NCI-H82 treated with DMSO at 0.1 percent for 48 hours (cell line): ENCODE results near the gene FAM193B.

Experiments used
- DNase-seq: peaks from one replicate; lab custom pipeline; 2025; ENCODE audit not compliant: unreplicated experiment; lab: John Stamatoyannopoulos, UW

The FAM193B gene

DNA sequence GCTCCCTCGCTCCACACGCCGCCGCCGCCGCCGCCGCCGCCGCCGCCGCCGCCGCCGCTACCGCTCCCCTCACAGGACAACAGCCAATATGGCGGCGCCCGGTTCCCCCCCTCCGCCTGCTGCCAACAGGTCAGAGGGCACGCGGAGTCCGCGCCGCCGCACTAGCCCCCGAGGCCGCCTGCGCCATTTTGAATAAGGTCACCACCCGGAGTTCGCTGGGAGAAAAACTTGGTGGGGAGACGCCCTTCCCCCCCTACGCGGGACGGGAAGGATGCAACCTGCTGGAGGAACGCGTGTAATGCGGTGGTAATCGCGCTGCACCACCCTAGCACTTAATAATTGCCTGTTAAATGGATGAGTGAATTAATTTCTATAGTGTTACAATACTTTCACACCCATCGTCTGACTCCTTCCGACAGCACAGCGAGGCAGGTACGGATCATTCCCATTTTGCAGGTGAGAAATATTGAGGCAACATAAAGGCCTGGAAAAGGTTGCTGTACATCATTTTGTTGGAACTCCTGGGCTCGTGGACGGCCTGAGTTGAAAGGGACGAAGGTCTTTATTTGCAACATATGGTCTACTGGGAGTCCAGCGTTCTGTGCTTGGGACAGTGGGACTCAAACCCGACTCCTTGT, at the start of gene FAM193B:
Gene FAM193B, minus strand, starts transcription at position 90 of the 638 bp plus-strand sequence. CDS start 105 bp downstream, outside the sequence.
- DNase-seq: peak; percentile 50

DNA sequence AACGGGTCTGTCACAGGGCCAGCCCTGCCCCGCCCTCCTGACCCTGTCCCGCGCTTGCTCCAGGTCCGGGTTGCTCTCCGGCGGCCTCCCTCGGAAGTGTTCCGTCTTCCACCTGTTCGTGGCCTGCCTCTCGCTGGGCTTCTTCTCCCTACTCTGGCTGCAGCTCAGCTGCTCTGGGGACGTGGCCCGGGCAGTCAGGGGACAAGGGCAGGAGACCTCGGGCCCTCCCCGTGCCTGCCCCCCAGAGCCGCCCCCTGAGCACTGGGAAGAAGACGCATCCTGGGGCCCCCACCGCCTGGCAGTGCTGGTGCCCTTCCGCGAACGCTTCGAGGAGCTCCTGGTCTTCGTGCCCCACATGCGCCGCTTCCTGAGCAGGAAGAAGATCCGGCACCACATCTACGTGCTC, 49.8 kb upstream of the FAM193B start:
- DNase-seq: no peak

DNA sequence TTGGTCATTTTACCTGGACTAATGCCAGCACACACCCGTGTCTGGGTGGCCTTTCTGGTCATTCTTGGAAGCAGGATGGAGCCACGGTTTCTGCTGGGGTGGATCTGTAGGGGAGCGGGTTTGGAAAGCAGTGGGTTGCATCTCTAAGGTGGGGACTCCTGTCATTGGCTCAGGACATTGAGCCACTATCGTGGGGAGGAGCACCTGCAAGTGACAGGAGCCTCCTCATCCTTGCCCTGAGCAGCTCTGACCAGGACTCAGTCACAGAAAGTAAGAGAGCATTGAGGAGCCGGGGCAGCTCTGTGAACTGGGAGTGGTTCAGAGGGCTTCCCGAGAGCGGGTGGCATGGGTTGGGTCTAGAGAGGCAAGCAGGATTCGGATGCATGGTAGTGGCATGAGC, 49.3 kb upstream of the FAM193B start:
- DNase-seq: no peak

DNA sequence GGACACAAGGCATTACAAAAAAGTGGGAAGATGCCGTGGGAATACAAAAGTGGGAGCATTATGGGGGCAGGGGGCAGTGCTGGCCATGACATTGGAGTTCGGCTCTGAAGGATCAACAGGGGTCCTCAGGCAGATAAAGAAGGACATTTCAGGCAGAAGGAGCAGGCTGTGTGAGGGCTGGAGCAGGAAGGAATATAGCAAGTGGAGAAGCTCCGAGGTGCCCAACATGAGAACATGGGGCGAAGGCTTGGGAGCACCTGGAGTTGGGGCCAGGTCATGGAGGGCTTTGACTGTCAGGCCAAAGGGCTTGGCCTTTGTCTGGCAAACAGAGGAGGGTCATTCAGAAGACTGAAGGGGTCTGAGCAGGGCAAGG, 48.1 kb upstream of the FAM193B start:
- no peak for DNase-seq

DNA sequence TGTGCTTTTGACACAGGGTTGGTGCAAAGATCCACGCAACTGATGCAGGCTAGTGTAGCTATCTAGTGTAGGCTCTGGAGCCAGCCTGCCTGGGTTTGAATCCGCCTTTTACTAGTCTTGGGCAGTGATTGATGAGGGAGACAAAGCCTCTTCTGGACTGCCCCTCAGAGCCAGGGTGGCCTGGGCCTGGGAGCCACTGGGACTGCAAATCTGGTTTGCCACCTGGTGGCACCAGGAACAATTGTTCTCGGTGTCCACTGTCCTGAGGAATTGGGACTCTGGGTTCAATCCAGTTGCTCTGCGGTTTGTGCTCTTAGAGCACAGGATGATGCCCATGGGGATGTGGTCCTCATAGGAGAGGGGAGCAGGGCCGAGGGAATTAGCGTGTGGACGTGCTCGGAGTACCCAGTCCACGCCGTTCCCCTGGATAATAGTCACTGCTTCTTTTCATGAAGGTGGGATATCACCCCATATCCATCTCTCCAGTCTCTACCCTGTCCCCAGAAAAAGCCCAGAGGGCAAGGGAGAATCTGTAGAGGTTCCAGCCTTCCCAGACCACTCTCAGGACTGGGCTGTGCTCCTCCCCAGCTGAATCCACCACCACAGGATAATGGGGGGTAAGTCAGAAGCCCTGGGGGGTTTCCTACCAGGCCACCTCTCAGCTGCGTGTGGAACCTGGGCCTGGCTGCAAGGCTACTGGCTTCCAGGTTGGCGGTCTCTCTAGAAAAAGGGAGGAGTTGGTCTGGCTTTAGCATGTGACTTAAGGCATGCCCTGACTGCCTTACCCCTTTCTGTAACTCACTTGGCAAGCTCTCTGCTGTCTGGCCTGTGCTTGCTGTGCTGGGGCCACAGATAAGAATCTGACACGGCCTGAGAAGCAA, 47.5 kb upstream of the FAM193B start:
- DNase-seq: no peak

DNA sequence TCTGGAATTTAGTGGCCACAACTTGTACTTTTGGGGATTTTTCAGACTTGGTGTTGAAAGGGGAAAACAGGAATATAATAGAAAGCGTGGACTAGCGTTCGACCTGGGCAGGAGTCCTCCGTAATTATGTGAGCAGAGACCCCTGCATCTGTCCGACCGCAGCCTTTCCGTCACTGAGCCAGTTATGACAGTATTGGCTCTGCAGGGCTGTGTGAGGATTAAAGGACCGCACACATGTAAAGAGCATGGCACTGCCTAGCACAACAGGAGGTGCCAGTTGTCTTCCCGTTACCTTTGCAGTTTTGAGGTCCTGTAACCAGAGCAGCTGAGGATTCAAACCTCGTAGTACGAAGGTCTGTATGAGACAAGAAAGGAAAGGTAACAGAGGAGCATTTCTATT, 46.8 kb upstream of the FAM193B start:
- no peak for DNase-seq

DNA sequence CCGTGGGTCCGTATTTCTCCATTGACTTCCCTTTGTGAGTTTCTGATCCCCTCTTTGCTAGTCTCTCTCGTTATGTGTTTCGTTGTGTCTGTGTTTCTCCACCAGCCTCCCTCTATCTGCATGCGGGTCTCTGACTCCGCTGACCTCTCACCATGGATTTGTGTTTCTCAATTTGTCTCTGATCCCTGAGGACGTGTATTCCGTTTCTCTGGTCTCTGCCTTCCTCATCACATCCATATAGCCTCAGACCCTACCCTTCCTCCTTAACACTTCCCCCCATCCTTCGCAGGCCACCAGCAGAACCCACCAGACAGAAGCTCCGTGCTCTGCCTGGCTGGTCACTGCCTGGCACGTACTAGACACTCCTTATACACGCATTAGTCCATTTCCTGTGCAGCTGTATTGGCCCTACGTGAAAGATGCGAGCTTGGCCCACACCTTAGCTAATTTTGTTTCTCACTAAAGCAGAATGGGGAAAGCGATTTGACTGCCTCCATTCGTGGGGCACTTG, 46.2 kb upstream of the FAM193B start:
- no peak for DNase-seq

DNA sequence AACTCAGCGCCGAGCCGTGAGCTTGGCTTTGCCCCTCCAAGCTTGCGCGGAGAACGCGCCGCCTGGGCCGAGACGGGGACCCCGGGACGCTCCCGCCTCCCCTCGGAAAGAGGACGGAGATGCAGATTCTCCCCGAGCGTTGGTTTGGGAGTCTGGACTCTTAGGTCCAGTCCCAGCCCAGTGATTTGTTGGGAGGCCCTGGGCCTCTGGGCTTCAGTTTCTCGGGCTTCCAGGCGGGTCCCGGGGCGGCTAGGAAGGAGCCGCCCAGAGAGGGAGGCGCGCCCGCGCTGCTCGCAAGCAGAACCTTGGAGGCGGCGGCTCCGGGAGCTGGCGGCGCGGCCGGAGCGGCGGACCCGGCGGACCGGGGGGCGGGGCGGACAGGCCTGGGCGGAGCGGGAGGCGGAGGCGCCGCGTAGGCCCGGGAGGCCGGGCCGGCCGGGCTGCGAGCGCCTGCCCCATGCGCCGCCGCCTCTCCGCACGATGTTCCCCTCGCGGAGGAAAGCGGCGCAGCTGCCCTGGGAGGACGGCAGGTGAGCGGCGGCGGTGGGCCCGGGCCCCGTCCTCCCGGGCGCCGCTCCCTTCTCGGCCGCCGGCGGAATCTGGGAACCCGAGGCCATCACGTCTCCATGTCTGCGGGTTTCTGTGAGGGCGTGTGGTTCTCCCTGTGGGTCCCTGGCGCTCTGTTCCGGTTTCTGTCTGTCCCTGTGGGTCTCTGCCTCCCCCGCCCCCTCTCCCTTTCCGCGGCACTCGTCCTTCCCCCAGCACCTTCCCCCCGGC, 45.6 kb upstream of the FAM193B start, which contains the start of gene B4GALT7:
Gene B4GALT7, plus strand, starts transcription at position 402 of the 777 bp plus-strand sequence. Its CDS starts 79 bp downstream, at position 481.
- DNase-seq: no peak

DNA sequence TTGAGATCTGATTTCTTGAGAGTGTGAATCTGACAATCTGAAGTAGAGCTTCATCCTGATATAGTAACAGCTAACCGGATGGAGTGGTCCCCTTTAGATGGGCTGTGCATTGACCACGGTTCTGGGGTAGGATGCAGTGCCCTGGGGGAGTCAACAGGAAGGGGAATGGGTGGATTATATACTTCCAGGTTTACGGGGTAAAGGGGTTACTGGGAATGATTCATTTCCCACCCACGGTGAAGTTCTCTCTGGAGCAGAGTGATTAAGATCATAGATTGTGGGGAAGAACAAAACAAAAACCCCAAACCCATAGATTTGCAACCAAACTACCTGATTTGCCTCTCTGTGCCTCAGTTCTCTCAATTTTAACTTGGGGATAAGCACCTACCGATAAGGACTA, 44.1 kb upstream of the FAM193B start:
- DNase-seq: no peak

DNA sequence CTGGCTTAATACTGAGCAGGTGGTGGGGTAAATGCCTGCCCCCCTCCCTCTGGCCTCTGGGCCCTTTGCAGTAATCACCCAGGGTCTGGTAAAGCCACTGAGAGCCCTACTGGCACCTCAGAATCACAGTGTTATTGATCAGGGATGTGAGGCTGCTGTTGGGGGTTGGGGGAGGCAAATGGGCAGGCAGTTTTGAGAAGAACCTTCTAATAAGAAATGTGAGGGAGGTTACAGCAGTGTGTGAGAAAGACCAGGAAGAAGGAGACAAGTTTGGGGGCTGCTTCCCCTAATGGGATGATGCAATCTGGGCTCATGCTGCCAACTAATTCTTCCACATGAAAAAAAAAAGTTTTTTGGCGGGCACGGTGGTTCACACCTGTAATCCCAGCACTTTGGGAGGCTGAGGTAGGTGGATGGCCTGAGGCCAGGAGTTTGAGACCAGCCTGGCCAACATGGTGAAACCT, 42.4 kb upstream of the FAM193B start:
- DNase-seq: no peak

DNA sequence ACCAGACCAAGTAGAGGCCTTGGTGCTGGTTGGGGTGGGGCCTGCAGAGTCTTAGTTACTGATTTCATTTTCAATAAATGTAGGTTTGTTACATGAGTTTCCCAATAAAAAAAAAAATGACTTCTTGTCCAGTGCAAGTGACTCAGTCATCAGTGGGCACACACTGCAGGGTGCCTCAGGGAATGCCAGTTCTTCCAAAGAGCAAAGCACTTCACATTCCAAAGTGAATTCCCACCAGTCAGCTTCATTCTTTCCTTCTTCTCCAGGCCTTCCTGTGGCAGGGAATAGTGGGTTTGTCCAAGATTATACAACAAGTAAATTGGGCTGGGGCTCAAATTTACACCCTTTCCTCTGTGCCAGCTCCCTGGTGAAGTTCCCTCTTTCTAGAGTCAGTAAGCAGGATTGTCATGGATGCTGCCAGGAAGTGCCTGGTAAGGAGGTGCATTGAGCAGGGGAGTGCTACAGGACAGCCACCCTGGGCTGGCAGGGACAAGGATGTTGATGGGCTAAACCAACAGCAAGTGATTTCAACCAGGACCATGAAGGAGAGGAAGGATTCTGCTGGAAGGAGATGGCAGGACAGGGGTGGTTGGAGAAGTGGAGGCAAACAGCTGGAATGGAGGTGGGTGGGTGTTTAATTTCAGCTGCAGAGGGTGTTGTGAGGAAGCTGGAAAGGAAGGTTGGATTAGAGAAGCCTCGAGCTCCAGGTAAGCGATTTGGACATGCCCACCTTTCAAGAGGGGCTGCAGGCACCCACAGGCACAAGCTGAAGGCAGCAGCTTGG, 41.8 kb upstream of the FAM193B start:
- no peak for DNase-seq

DNA sequence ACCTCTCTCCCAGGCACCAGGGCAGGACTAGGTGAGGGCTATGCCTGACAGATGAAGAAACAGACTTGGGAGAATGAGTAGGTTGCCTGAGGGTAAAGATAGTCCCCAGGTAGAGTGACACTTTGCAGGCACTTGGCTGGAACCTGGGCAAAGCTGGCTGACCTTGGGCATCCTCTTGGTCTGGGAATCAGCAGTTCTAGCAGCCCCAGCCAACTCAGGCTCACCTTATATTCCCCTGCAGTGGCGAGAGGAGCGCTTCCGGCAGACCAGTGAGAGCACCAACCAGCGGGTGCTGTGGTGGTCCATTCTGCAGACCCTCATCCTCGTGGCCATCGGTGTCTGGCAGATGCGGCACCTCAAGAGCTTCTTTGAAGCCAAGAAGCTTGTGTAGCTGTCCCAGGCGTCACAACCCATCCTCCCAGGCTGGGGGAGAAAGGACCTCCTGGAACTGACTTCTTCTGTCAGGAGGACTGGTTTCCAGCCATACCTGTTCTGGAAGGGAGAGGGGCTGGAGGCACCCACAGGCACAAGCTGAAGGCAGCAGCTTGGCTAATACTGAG, 40.7 kb upstream of the FAM193B start:
- DNase-seq: no peak

DNA sequence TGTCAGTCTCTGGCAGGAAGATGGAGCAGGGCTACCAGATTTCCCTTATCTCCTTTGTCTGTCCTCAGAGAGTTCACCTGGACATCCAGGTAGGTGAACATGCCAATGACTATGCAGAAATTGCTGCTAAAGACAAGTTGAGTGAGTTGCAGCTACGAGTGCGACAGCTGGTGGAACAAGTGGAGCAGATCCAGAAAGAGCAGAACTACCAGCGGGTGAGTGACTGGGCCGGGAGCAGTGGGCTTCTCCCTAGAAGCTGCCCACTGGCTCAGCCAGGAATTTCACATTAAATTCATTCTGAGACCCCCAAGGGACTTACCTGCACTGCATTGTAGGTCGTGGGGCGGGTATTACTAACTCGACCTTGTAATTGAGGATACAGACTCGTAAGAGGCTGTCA, 39.7 kb upstream of the FAM193B start:
- DNase-seq: no peak

DNA sequence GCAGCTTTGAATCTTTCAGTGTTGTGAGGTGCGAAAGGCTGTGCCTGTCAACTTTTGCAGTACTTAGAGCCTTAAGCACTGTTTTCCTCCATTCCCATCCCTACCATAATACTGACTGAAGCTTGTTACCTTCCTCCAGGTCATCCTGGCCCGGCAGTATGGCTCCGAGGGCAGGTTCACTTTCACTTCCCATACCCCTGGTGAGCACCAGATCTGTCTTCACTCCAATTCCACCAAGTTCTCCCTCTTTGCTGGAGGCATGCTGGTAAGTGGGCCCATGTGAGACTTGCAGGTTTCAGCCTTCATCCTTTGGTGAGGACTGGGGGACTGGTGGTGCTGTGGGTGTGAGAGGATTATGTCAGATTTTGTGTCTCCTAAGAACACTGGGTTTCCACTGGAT, 39.1 kb upstream of the FAM193B start:
- DNase-seq: no peak

DNA sequence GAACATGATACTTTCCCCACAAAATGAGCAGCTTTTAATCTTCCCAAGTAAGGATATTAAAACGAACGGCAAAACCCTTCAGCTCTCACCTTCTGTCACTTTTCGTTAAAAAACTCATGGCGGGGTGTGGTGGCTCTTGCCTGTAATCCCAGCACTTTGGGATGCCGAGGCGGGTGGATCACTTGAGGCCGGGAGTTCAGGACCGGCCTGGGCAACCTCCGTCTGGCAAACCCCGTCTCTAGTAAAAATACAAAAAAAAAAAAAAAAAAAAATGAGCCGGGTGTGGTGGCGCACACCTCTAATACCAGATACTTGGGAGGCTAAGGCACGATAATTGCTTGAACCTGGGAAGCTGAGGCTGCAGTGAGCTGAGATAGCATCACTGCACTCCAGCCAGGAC, 38.5 kb upstream of the FAM193B start:
- DNase-seq: no peak

DNA sequence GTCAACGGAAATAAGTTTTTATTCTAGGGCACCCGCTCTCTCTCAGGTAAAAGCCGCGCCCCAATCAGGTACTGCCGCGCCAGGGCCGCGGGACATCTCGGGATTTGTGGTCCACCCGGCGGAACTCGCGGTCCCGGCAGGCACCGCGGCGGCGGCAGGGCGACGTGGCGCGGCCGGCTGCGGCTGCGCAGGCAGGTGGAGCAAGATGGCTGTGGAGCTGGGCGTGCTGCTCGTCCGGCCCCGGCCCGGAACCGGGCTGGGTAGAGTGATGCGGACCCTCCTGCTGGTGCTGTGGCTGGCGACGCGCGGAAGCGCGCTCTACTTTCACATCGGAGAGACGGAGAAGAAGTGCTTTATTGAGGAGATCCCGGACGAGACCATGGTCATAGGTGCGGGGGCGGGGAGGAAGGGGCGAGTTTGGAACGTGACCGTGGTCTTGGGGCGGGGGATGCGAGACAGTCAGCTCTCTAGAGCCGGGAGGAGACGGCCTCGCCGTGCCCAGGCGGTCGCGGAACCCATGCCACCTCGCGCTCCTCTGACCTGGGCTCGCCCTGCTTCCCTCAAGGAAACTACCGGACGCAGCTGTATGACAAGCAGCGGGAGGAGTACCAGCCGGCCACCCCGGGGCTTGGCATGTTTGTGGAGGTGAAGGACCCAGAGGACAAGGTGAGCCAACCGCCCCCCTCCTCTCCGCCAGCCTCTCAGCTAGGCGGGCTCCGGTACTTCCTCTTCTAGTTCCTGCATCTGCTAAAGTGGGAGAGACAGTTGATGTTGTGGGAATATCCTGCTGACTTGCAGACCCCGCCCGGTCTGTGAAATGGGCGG, 37.9 kb upstream of the FAM193B start, which contains the start of gene TMED9:
Gene TMED9, plus strand, starts transcription at position 194 of the 825 bp plus-strand sequence. Its CDS starts 12 bp downstream, at position 206.
- peak; percentile 25 for DNase-seq

DNA sequence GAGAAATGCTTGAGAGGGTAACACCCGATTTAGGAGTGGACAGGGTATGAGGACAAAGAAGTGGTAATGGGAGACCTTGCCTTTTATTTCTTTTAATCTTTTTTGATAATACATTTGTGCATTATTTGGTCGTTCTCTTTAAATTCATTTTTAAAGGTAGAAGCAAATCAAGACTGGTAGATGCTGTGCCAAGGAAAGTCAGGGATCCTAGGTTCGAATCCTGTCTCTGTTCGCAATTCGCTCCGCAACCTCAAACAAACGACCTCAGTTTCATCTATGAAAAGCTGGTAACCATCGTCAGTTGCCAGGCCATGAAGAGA, 37.3 kb upstream of the FAM193B start:
- no peak for DNase-seq

DNA sequence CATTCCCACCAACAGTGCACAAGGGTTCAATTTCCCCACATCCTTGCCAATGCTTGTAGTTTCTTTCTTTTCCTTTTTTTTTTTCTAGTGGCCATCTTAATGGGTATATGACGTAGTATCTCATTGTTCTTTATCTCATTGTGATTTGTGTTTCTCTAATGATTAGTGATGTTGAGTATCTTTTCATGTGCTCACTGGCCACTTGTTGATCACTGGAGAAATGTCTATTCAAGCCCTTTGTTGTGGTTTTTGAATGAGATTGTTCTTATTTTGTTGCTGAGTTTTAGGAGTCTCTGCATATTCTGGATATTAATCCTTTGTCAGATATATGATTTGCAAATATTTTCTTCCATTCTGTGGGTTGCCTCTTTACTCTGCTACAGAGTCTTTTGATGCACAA, 36.0 kb upstream of the FAM193B start:
- no peak for DNase-seq

DNA sequence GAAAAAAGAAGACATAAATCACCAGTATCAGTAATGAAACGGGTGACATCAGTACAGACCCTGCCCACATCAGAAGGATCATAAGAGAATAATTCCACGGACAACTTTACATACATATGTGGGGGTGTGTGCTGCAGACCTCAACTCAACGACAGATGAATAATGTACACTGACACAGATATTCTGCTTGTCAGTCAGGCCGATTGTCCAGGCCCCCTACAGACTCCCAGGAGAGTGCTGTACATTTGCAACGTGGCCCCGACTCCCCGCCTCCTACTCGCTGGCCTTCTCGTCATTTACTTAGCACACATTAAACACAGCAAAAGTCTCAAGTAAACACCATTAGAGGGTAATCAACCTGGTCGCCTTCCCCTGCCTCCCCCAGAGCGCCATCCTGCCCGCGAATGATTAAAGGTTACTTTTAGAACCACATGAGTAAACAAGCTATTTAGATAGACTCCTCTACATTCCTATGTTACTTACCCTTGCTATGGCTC, 34.1 kb upstream of the FAM193B start:
- DNase-seq: no peak
